Neural progenitor cell (in vitro differentiated cells): Measurements from ENCODE around the gene SMARCC2. TPM values are rescaled to one million over a fixed set of nuclear protein-coding genes. Genes with fewer than 3 reads are reported as not detected.
"Not testable (repeated sequence)": the region's sequence is repeated elsewhere in the genome, so short reads cannot be mapped to it uniquely, and the experiment has no call there.

Experiments used
- DNase-seq: peaks from one replicate; pipeline ENCODE4 v3.0.0-alpha.2; 2016; ENCODE audit warnings: low spot score
- H2AFZ ChIP-seq: fragments of 200-600 bp; sonication (generic); replicated peaks from 2 replicates; pipeline ENCODE4 v1.6.1; 2016; ENCODE audit warnings: antibody characterized with exemption
- H3F3A ChIP-seq: fragments of 200-600 bp; sonication (generic); 2 replicates; pipeline ENCODE4 v1.6.1; 2016; ENCODE audit warnings: antibody characterized with exemption, low read depth
- H3K27ac ChIP-seq: fragments of 200-600 bp; sonication (generic); 2 replicates; pipeline ENCODE4 v1.5.1; 2016; ENCODE audit warnings: mild to moderate bottlenecking
- H3K27me3 ChIP-seq: fragments of 200-600 bp; sonication (generic); 2 replicates; pipeline ENCODE4 v1.6.1; 2016; ENCODE audit warnings: mild to moderate bottlenecking, moderate library complexity
- H3K36me3 ChIP-seq: fragments of 200-600 bp; sonication (generic); 2 replicates; pipeline ENCODE4 v1.5.1; 2016
- H3K4me1 ChIP-seq: fragments of 200-600 bp; sonication (generic); 2 replicates; pipeline ENCODE4 v1.6.1; 2016; ENCODE audit warnings: mixed run types
- H3K4me2 ChIP-seq: fragments of 200-600 bp; sonication (generic); 2 replicates; pipeline ENCODE4 v1.6.1; 2016
- H3K4me3 ChIP-seq: fragments of 200-600 bp; sonication (generic); 2 replicates; pipeline ENCODE4 v1.5.1; 2016
- H3K79me2 ChIP-seq: fragments of 200-600 bp; sonication (generic); 2 replicates; pipeline ENCODE4 v1.6.1; 2016; ENCODE audit warnings: low read depth
- H3K9ac ChIP-seq: fragments of 200-600 bp; sonication (generic); 2 replicates; pipeline ENCODE4 v1.6.1; 2016
- H3K9me3 ChIP-seq: fragments of 200-600 bp; sonication (generic); 2 replicates; pipeline ENCODE4 v1.5.1; 2016; ENCODE audit warnings: low read depth
- H4K20me1 ChIP-seq: fragments of 200-600 bp; sonication (generic); 2 replicates; pipeline ENCODE4 v1.6.1; 2016; ENCODE audit warnings: low read depth
- H3K27ac Mint-ChIP-seq: 3 replicates; pipeline ENCODE4 v1.8.0; 2021; ENCODE audit warnings: mixed read lengths
- H3K27me3 Mint-ChIP-seq: 2 replicates; pipeline ENCODE4 v1.8.0; 2022; ENCODE audit warnings: low read depth, mild to moderate bottlenecking, inconsistent platforms, moderate library complexity, mixed read lengths; ENCODE audit not compliant: insufficient read depth
- H3K36me3 Mint-ChIP-seq: 3 replicates; pipeline ENCODE4 v1.8.0; 2021; ENCODE audit warnings: mixed read lengths
- H3K4me1 Mint-ChIP-seq: 3 replicates; pipeline ENCODE4 v1.8.0; 2021; ENCODE audit warnings: mixed read lengths
- H3K4me3 Mint-ChIP-seq: 3 replicates; pipeline ENCODE4 v1.8.0; 2021; ENCODE audit warnings: mild to moderate bottlenecking, moderate library complexity, mixed read lengths
- H3K9me3 Mint-ChIP-seq: 3 replicates; pipeline ENCODE4 v1.8.0; 2020; ENCODE audit warnings: mixed read lengths
- CTCF ChIP-seq: fragments of 200-600 bp; sonication (generic); IDR thresholded peaks from 2 replicates; pipeline ENCODE4 v1.5.1; 2017; ENCODE audit warnings: antibody characterized with exemption, mild to moderate bottlenecking
- EZH2 ChIP-seq: fragments of 200-600 bp; sonication (generic); IDR thresholded peaks from 2 replicates; pipeline ENCODE4 v1.6.1; 2017; ENCODE audit warnings: antibody characterized with exemption, mild to moderate bottlenecking, moderate library complexity
- EZH2phosphoT487 ChIP-seq: fragments of 200-600 bp; sonication (generic); IDR thresholded peaks from 2 replicates; pipeline ENCODE4 v1.6.1; 2017; ENCODE audit warnings: antibody characterized with exemption
- total RNA-seq: library from RNA; depleted of rRNA; stranded (reverse); fragments of >200 nt; gene quantifications from 2 replicates; pipeline ENCODE4 v1.2.3, GENCODE V29; 2015; ENCODE audit warnings: low replicate concordance

Gene SMARCC2
- total RNA-seq, 1 donor from 2014 or later = 103 TPM

GRCh38 chr12:56157201-56158028 lies 31.9 kb downstream of the SMARCC2 start:
- peaks cover 45% of the 10 kb centered on the region for H3K79me2 ChIP-seq
- peaks cover 40% of the 10 kb centered on the region for H4K20me1 ChIP-seq
- no peak for TF ChIP-seq EZH2
- peak; percentile 63 for TF ChIP-seq CTCF
- no peak for TF ChIP-seq EZH2phosphoT487
- no peaks in the 10 kb centered on the region for H3K36me3 ChIP-seq
- H2AFZ ChIP-seq = no peak overlapping the region
- H3K4me2 ChIP-seq = peak overlapping the region; percentile 90
- Mint-ChIP-seq H3K4me1 (peaks cover 69% of the 10 kb centered on the region), H3K9me3 (no peaks in the 10 kb centered on the region), H3K4me3 (peak overlapping the region; percentile 99), H3K36me3 (peaks cover 45% of the 10 kb centered on the region), H3K27ac (peak overlapping the region; percentile 97), H3K27me3 (peaks cover 28% of the 10 kb centered on the region)
- H3K27me3 ChIP-seq = no peaks in the 10 kb centered on the region
- H3K4me3 ChIP-seq = peak overlapping the region; percentile 73
- peak overlapping the region; percentile 17 for H3K9ac ChIP-seq
- H3K27ac ChIP-seq = peak overlapping the region; percentile 89
- DNase-seq = peak; percentile 90
- H3F3A ChIP-seq = peaks cover 62% of the 10 kb centered on the region
- no peaks in the 10 kb centered on the region for H3K9me3 ChIP-seq
- H3K4me1 ChIP-seq = peaks cover 46% of the 10 kb centered on the region

- Histone ChIP-seq H4K20me1 (peaks cover 32% of the 10 kb centered on the region), H3K79me2 (peaks cover 45% of the 10 kb centered on the region), H3K27ac (peak overlapping the region; percentile 89), H3F3A (peaks cover 61% of the 10 kb centered on the region), H3K4me2 (peak overlapping the region; percentile 90), H3K4me3 (peak overlapping the region; percentile 73), H3K4me1 (peaks cover 38% of the 10 kb centered on the region)
- H3K27ac Mint-ChIP-seq = peak overlapping the region; percentile 97
- H3K4me1 Mint-ChIP-seq = peaks cover 62% of the 10 kb centered on the region
- DNase-seq, H3K9me3 Mint-ChIP-seq, H3K36me3 ChIP-seq, H2AFZ ChIP-seq, H3K27me3 ChIP-seq, H3K9me3 ChIP-seq, H3K9ac ChIP-seq: not testable (repeated sequence)
- H3K36me3 Mint-ChIP-seq = peaks cover 38% of the 10 kb centered on the region
- H3K27me3 Mint-ChIP-seq = peaks cover 27% of the 10 kb centered on the region
- H3K4me3 Mint-ChIP-seq = peak overlapping the region; percentile 99
These were observed 32.7 kb downstream of the SMARCC2 start for GRCh38 chr12:56156464-56157200.

- no peaks in the 10 kb centered on the region for H3K9me3 Mint-ChIP-seq
- H3K4me3 Mint-ChIP-seq = peak overlapping the region; percentile 58
- no peaks in the 10 kb centered on the region for H3K36me3 ChIP-seq
- H3K4me1 Mint-ChIP-seq = peaks cover 56% of the 10 kb centered on the region
- H3K9ac ChIP-seq = no peak overlapping the region
- peaks cover 29% of the 10 kb centered on the region for H3K36me3 Mint-ChIP-seq
- DNase-seq = no peak
- no peak overlapping the region for H2AFZ ChIP-seq
- TF ChIP-seq EZH2phosphoT487 = no peak
- no peak for TF ChIP-seq CTCF
- no peak for TF ChIP-seq EZH2
- H3K27me3 Mint-ChIP-seq = peaks cover 27% of the 10 kb centered on the region
- H4K20me1 ChIP-seq = peaks cover 19% of the 10 kb centered on the region
- no peaks in the 10 kb centered on the region for H3K9me3 ChIP-seq
- H3K27ac Mint-ChIP-seq = peak overlapping the region; percentile 70
- no peak overlapping the region for H3K4me3 ChIP-seq
- H3K79me2 ChIP-seq = peaks cover 41% of the 10 kb centered on the region
- H3K4me1 ChIP-seq = peaks cover 29% of the 10 kb centered on the region
- no peaks in the 10 kb centered on the region for H3K27me3 ChIP-seq
- H3K27ac ChIP-seq = no peak overlapping the region
- H3K4me2 ChIP-seq = no peak overlapping the region
- peaks cover 58% of the 10 kb centered on the region for H3F3A ChIP-seq
These were observed 33.9 kb downstream of the SMARCC2 start for GRCh38 chr12:56155256-56155845.
